ENCODE measurements around the gene CNTFR.

DNA sequence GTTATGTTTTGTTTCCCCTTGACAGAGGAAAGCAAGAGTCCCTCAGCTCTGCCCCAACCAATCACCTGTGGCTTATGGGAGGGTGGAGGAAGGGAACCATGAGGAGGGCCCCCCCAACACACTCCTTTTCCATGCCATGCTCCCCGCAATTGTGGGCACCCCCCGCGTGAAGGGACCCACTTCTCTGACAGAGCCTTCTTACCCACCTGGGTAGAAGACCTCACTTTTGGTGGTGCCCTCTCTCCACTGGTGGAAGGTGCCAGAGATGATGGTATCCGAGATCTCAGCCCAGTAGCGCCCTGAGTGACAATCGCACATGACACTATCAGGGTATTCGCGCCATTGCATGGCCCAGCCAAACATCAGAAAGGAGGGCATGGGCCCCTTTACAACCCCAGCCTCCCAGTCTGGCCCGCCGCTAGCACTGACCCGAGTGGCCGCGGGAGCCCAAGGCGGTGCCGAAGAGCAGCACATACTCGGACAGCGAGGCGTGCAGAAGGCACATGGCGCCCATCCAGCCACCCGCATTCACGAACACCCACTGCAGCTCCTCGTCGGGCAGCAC is 47.3 kb upstream of the CNTFR start:
- TF ChIP-seq CTCF (IDR thresholded peaks at IDR 0.05) = no peak
- TF ChIP-seq POLR2AphosphoS5 (IDR thresholded peaks at IDR 0.05; ENCODE audit: low read depth, low read length) = no peak
